Cardiac fibroblast (primary cell): ENCODE results near the gene PLOD1.

Source experiments
- DNase-seq, 2 donors: peaks; one replicate each; pipeline versions ENCODE4 v3.0.0 to v3.0.0-alpha.2; 2010; ENCODE audit warnings: low read depth in 2 of 2
- H3K4me3 ChIP-seq, 2 donors: replicated peaks in 1 of 2; 1 replicate in 1 of 2; 2 replicates in 1 of 2; pipeline ENCODE4 v1.5.1; 2011; ENCODE audit warnings: low read depth in 2 of 2, low read length in 2 of 2, mild to moderate bottlenecking in 2 of 2, moderate library complexity in 1 of 2
- CTCF ChIP-seq: IDR thresholded peaks from one replicate; pipeline ENCODE4 v1.5.1; 2011; ENCODE audit warnings: low read depth, mild to moderate bottlenecking, low read length, inconsistent platforms

Gene PLOD1

GRCh38 chr1:11984576-11984975 lies 50.1 kb downstream of the PLOD1 start:
- no peak overlapping the region for H3K4me3 ChIP-seq
- no peak for DNase-seq
- no peak for TF ChIP-seq CTCF

GRCh38 chr1:11985171-11985570 lies 50.7 kb downstream of the PLOD1 start:
- no peak overlapping the region for H3K4me3 ChIP-seq
- TF ChIP-seq CTCF, result no peak

GRCh38 chr1:11985851-11986250 lies 51.3 kb downstream of the PLOD1 start:
- TF ChIP-seq CTCF, result no peak
- peak; percentile 69 to 84 for DNase-seq
- no peak overlapping the region for H3K4me3 ChIP-seq

More at GRCh38 chr1:11985171-11985570, 50.7 kb downstream of the PLOD1 start:
- DNase-seq, result no peak

- TF ChIP-seq CTCF, result no peak
- H3K4me3 ChIP-seq, result no peak overlapping the region
- no peak for DNase-seq
Measured at GRCh38 chr1:11989669-11990068, 55.2 kb downstream of the PLOD1 start.

GRCh38 chr1:11990303-11991032 lies 56.0 kb downstream of the PLOD1 start:
- no peak for TF ChIP-seq CTCF
- DNase-seq, result no peak
- H3K4me3 ChIP-seq, result no peak overlapping the region

GRCh38 chr1:11991969-11992676 lies 57.6 kb downstream of the PLOD1 start:
- DNase-seq, result no peak
- TF ChIP-seq CTCF, result no peak
- H3K4me3 ChIP-seq, result no peak overlapping the region
